Astrocyte (in vitro differentiated cells and primary cell): ENCODE data around the gene RAB11FIP3. TPM values are rescaled to one million over a fixed set of nuclear protein-coding genes. Genes with fewer than 3 reads are reported as not detected.
A peak's percentile ranks its signal among the peaks of the same experiment; 100 is the strongest.
"Not testable (repeated sequence)": the region's sequence is repeated elsewhere in the genome, so short reads cannot be mapped to it uniquely, and the experiment has no call there.

Source experiments
- DNase-seq: peaks from one replicate; pipeline ENCODE4 v3.0.0-alpha.2; 2010; ENCODE audit warnings: low read depth
- FAIRE-seq: peaks from 2 replicates; lab custom pipeline; 2011; peaks lifted over from hg19 to GRCh38; lab: Jason Lieb, UNC
- H2AFZ ChIP-seq: 2 replicates; pipeline ENCODE4 v1.6.0; 2012; ENCODE audit warnings: low read depth, low read length, inconsistent platforms
- H3K27ac ChIP-seq: 2 replicates; pipeline ENCODE4 v1.5.1; 2011; ENCODE audit warnings: low read depth, low read length, inconsistent platforms
- H3K27me3 ChIP-seq: 2 replicates; pipeline ENCODE4 v1.6.0; 2011; ENCODE audit warnings: low read length, inconsistent platforms; ENCODE audit not compliant: insufficient read depth
- H3K36me3 ChIP-seq: 2 replicates; pipeline ENCODE4 v1.5.1; 2011; ENCODE audit warnings: low read length, inconsistent platforms; ENCODE audit not compliant: insufficient read depth
- H3K4me1 ChIP-seq: 2 replicates; pipeline ENCODE4 v1.5.1; 2011; ENCODE audit warnings: low read length, inconsistent platforms; ENCODE audit not compliant: insufficient read depth
- H3K4me2 ChIP-seq: 2 replicates; pipeline ENCODE4 v1.6.0; 2012; ENCODE audit warnings: low read length, inconsistent platforms
- H3K4me3 ChIP-seq: 2 replicates; pipeline ENCODE4 v1.5.1; 2011; ENCODE audit warnings: low read depth, mild to moderate bottlenecking, low read length, inconsistent platforms; ENCODE audit not compliant: insufficient read depth
- H3K79me2 ChIP-seq: 2 replicates; pipeline ENCODE4 v1.6.0; 2012; ENCODE audit warnings: mild to moderate bottlenecking, low read length, inconsistent platforms; ENCODE audit not compliant: insufficient read depth
- H3K9ac ChIP-seq: 2 replicates; pipeline ENCODE4 v1.6.0; 2012; ENCODE audit warnings: mild to moderate bottlenecking, low read length, inconsistent platforms
- H3K9me3 ChIP-seq: 2 replicates; pipeline ENCODE4 v1.5.1; 2012; ENCODE audit warnings: low read depth, mild to moderate bottlenecking, low read length, inconsistent platforms; ENCODE audit not compliant: insufficient read depth
- H4K20me1 ChIP-seq: 2 replicates; pipeline ENCODE4 v1.6.0; 2012; ENCODE audit warnings: low read length, inconsistent platforms; ENCODE audit not compliant: insufficient read depth
- H3K27ac Mint-ChIP-seq: one replicate; pipeline ENCODE4 v1.8.0; 2021; ENCODE audit warnings: mild to moderate bottlenecking, mixed read lengths; ENCODE audit not compliant: unreplicated experiment
- H3K27me3 Mint-ChIP-seq: one replicate; pipeline ENCODE4 v1.8.0; 2021; ENCODE audit warnings: low read depth, mixed read lengths; ENCODE audit not compliant: unreplicated experiment
- H3K36me3 Mint-ChIP-seq: one replicate; pipeline ENCODE4 v1.8.0; 2021; ENCODE audit warnings: low read depth, mixed read lengths; ENCODE audit not compliant: unreplicated experiment
- H3K4me1 Mint-ChIP-seq: one replicate; pipeline ENCODE4 v1.8.0; 2021; ENCODE audit warnings: low read depth, mixed read lengths; ENCODE audit not compliant: unreplicated experiment
- H3K4me3 Mint-ChIP-seq: one replicate; pipeline ENCODE4 v1.8.0; 2021; ENCODE audit warnings: mild to moderate bottlenecking, moderate library complexity, mixed read lengths; ENCODE audit not compliant: unreplicated experiment
- H3K9me3 Mint-ChIP-seq: one replicate; pipeline ENCODE4 v1.8.0; 2021; ENCODE audit warnings: mild to moderate bottlenecking, mixed read lengths; ENCODE audit not compliant: unreplicated experiment
- CTCF ChIP-seq: IDR thresholded peaks from 2 replicates; pipeline ENCODE4 v1.5.1; 2011; ENCODE audit warnings: low read depth, mild to moderate bottlenecking, inconsistent platforms, low read length, moderate library complexity; ENCODE audit not compliant: insufficient read depth
- EZH2 ChIP-seq: IDR thresholded peaks from 2 replicates; pipeline ENCODE4 v1.6.1; 2012; ENCODE audit warnings: mild to moderate bottlenecking, low read length, inconsistent platforms; ENCODE audit not compliant: insufficient read depth
- total RNA-seq: library from RNA; stranded (reverse); gene quantifications from 2 replicates; pipeline ENCODE4 v1.2.1, GENCODE V29; 2021

The RAB11FIP3 gene
- total RNA-seq, 1 donor from 2014 or later = 21.2 TPM

- Mint-ChIP-seq H3K4me3 (peak overlapping the region; percentile 86), H3K4me1 (peaks cover 27% of the 10 kb centered on the region), H3K27ac (peak overlapping the region; percentile 59), H3K36me3 (no peaks in the 10 kb centered on the region), H3K9me3 (no peaks in the 10 kb centered on the region), H3K27me3 (no peaks in the 10 kb centered on the region)
- TF ChIP-seq CTCF (no peak), EZH2 (no peak)
- DNase-seq (no peak), FAIRE-seq (no peak)
- peak overlapping the region; percentile 57 for H2AFZ ChIP-seq
- no peaks in the 10 kb centered on the region for H3K9me3 ChIP-seq
- H3K4me2 ChIP-seq = peak overlapping the region; percentile 98
- no peak overlapping the region for H3K27ac ChIP-seq
- no peaks in the 10 kb centered on the region for H3K27me3 ChIP-seq
- H4K20me1 ChIP-seq = peaks cover 25% of the 10 kb centered on the region
- no peaks in the 10 kb centered on the region for H3K36me3 ChIP-seq
- H3K79me2 ChIP-seq = peaks cover 23% of the 10 kb centered on the region
- no peak overlapping the region for H3K9ac ChIP-seq
- no peak overlapping the region for H3K4me3 ChIP-seq
- peaks cover 12% of the 10 kb centered on the region for H3K4me1 ChIP-seq
These were observed 42.0 kb upstream of the RAB11FIP3 start for GRCh38 chr16:383326-384051.

- H2AFZ ChIP-seq = no peak overlapping the region
These were observed 38.8 kb upstream of the RAB11FIP3 start for GRCh38 chr16:386641-387156.

GRCh38 chr16:387761-388666 lies 37.4 kb upstream of the RAB11FIP3 start:
- Mint-ChIP-seq H3K27ac (peak overlapping the region; percentile 47), H3K4me3 (peak overlapping the region; percentile 13), H3K4me1 (peaks cover 24% of the 10 kb centered on the region)
- not testable (repeated sequence) for H3K36me3 ChIP-seq, H3K27me3 Mint-ChIP-seq, H3K9me3 ChIP-seq, H3K4me3 ChIP-seq, FAIRE-seq, H3K27me3 ChIP-seq, H4K20me1 ChIP-seq, H3K4me1 ChIP-seq, H3K9me3 Mint-ChIP-seq, H3K36me3 Mint-ChIP-seq, H3K79me2 ChIP-seq, H3K9ac ChIP-seq, H3K27ac ChIP-seq
- DNase-seq = peak; percentile 44
- peak overlapping the region; percentile 71 for H3K4me2 ChIP-seq
- H2AFZ ChIP-seq = peak overlapping the region; percentile 34

More at GRCh38 chr16:386641-387156, 38.8 kb upstream of the RAB11FIP3 start:
- no peaks in the 10 kb centered on the region for H3K9me3 ChIP-seq
- peaks cover 8% of the 10 kb centered on the region for H3K4me1 ChIP-seq
- H3K36me3 Mint-ChIP-seq = no peaks in the 10 kb centered on the region
- FAIRE-seq = no peak
- H3K4me1 Mint-ChIP-seq = peaks cover 24% of the 10 kb centered on the region
- no peaks in the 10 kb centered on the region for H3K36me3 ChIP-seq
- no peak overlapping the region for H3K9ac ChIP-seq
- DNase-seq = no peak
- no peaks in the 10 kb centered on the region for H3K27me3 Mint-ChIP-seq
- peak overlapping the region; percentile 77 for H3K27ac Mint-ChIP-seq
- no peak overlapping the region for H3K4me2 ChIP-seq
- H3K9me3 Mint-ChIP-seq = no peaks in the 10 kb centered on the region
- no peak overlapping the region for H3K4me3 Mint-ChIP-seq
- TF ChIP-seq CTCF = no peak
- TF ChIP-seq EZH2 = no peak
- no peak overlapping the region for H3K4me3 ChIP-seq
- no peaks in the 10 kb centered on the region for H3K79me2 ChIP-seq
- no peak overlapping the region for H3K27ac ChIP-seq
- H3K27me3 ChIP-seq = no peaks in the 10 kb centered on the region
- H4K20me1 ChIP-seq = no peaks in the 10 kb centered on the region
